GM12878 (cell line): Measurements from ENCODE around the gene CNKSR3.

Experiments used
- BHLHE40 ChIP-seq, 2 experiments: fragments of 450-650 bp in 1 of 2; IDR thresholded peaks; 2 replicates each; pipeline ENCODE4 v1.6.1; 2011 to 2017; ENCODE audit warnings: low read depth in 2 of 2, borderline replicate concordance in 1 of 2, improper control_type of control experiment in 1 of 2, low read length in 1 of 2, mild to moderate bottlenecking in 1 of 2
- CREM ChIP-seq: IDR thresholded peaks from 2 replicates; pipeline ENCODE4 v1.6.1; 2014; ENCODE audit warnings: antibody characterized with exemption, low read depth
- EGR1 ChIP-seq, 2 experiments: IDR thresholded peaks; 1 replicate in 1 of 2; 2 replicates in 1 of 2; pipeline ENCODE4 v1.6.1; 2011 to 2012; ENCODE audit warnings: low read depth in 2 of 2, low read length in 2 of 2, borderline replicate concordance in 1 of 2, mild to moderate bottlenecking in 1 of 2, moderate library complexity in 1 of 2
- EP300 ChIP-seq, 2 experiments: fragments of 150-350 bp in 1 of 2; IDR thresholded peaks; 2 replicates each; pipeline ENCODE4 v1.6.1; 2011 to 2012; ENCODE audit warnings: low read depth in 2 of 2, low read length in 2 of 2, borderline replicate concordance in 1 of 2, improper control_type of control experiment in 1 of 2, inconsistent platforms in 1 of 2; ENCODE audit not compliant: control insufficient read depth in 1 of 2
- POLR2A ChIP-seq: IDR thresholded peaks from 2 replicates; pipeline ENCODE4 v1.6.1; 2011; ENCODE audit warnings: low read depth, mild to moderate bottlenecking, low read length
- SIX5 ChIP-seq: IDR thresholded peaks from 2 replicates; pipeline ENCODE4 v1.6.1; 2011; ENCODE audit warnings: mild to moderate bottlenecking, low read depth, low read length, moderate library complexity; ENCODE audit not compliant: severe bottlenecking
- SRF ChIP-seq, 2 experiments: IDR thresholded peaks; 2 replicates each; pipeline ENCODE4 v1.6.1; 2011; ENCODE audit warnings: low read depth in 2 of 2, low read length in 2 of 2, mild to moderate bottlenecking in 1 of 2, moderate library complexity in 1 of 2
- TF ChIP-seq, protein P1 (sequence below): IDR thresholded peaks from 2 replicates; pipeline ENCODE4 v1.6.1; 2011; ENCODE audit warnings: low read depth, mild to moderate bottlenecking, low read length, moderate library complexity, borderline replicate concordance; ENCODE audit errors: extremely low read depth
- TF ChIP-seq, protein P2 (sequence below), 3 experiments: IDR thresholded peaks in 2 of 3; conservative IDR thresholded peaks in 1 of 3; 2 replicates each; pipeline ENCODE4 v1.5.1; 2011; ENCODE audit warnings: low read depth in 3 of 3, low read length in 3 of 3, mild to moderate bottlenecking in 3 of 3, control low read depth in 2 of 3, moderate library complexity in 2 of 3, inconsistent platforms in 1 of 3, mixed read lengths in 1 of 3; ENCODE audit not compliant: control insufficient read depth in 2 of 3, insufficient read depth in 1 of 3; ENCODE audit errors: extremely low read depth in 1 of 3

DNA sequence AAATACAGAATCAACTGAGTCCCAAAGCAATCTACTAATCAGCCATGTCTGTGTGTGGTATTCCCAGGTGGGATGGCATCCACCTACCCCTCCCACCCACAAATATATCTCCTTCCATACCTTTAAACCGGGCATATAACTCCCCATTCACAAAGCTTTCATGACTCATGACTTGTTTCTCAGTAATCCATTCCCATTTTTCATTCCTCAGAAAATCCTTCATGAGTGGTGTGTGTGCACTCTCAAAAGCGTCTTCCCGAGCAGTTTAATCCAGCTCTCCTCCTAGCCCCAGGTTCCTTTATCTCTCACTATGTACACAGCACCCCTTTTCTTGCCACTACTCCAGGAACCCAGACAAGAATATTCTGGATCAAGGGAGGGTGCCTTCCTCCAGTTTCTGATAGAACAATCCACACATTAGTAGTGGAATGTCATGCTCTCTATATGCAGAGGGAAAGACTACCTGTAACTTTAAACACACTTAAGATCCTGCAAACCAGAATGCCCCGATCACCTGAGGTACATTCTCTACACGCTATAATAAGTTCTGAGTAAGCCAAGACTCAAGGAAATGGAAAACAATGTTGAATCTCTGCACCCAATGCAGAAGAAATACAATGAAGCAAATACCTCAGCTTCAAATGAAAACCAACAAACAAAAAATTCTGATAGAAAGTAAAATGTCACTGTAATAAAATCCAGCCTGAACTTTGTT lies 98.2 kb downstream of the CNKSR3 start:
- TF ChIP-seq SIX5 (no peak), BHLHE40 (IDR thresholded peaks at IDR 0.05; ENCODE audit: borderline replicate concordance in 1 of 2, low read depth in 2 of 2, low read length in 1 of 2) (no peak), SRF (IDR thresholded peaks at IDR 0.05; ENCODE audit: low read depth in 2 of 2, low read length in 2 of 2) (no peak), POLR2A (no peak), CREM (no peak), EGR1 (IDR thresholded peaks at IDR 0.05; ENCODE audit: borderline replicate concordance in 1 of 2, low read depth in 2 of 2, low read length in 2 of 2) (no peak), EP300 (IDR thresholded peaks at IDR 0.05; ENCODE audit: borderline replicate concordance in 1 of 2, control insufficient read depth in 1 of 2, low read depth in 2 of 2, low read length in 2 of 2) (no peak)
- TF ChIP-seq, protein P1, sequence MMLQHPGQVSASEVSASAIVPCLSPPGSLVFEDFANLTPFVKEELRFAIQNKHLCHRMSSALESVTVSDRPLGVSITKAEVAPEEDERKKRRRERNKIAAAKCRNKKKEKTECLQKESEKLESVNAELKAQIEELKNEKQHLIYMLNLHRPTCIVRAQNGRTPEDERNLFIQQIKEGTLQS, result no peak
- TF ChIP-seq, protein P2, sequence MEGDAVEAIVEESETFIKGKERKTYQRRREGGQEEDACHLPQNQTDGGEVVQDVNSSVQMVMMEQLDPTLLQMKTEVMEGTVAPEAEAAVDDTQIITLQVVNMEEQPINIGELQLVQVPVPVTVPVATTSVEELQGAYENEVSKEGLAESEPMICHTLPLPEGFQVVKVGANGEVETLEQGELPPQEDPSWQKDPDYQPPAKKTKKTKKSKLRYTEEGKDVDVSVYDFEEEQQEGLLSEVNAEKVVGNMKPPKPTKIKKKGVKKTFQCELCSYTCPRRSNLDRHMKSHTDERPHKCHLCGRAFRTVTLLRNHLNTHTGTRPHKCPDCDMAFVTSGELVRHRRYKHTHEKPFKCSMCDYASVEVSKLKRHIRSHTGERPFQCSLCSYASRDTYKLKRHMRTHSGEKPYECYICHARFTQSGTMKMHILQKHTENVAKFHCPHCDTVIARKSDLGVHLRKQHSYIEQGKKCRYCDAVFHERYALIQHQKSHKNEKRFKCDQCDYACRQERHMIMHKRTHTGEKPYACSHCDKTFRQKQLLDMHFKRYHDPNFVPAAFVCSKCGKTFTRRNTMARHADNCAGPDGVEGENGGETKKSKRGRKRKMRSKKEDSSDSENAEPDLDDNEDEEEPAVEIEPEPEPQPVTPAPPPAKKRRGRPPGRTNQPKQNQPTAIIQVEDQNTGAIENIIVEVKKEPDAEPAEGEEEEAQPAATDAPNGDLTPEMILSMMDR (IDR thresholded peaks at IDR 0.05 in 2 of 3, conservative IDR thresholded peaks at IDR 0.05 in 1 of 3; ENCODE audit: control insufficient read depth in 2 of 3, extremely low read depth in 1 of 3, insufficient read depth in 1 of 3, low read depth in 3 of 3, low read length in 3 of 3), result no peak
